MCF 10A (cell line): ENCODE measurements around the gene MORF4L1. TPM values are rescaled to one million over a fixed set of nuclear protein-coding genes. Genes with fewer than 3 reads are reported as not detected.
"Not testable (repeated sequence)": the region's sequence is repeated elsewhere in the genome, so short reads cannot be mapped to it uniquely, and the experiment has no call there.

ENCODE experiments used
- BruUV-seq: library from RNA; stranded (reverse); fragments of 400-500 nt; replicated peaks from 2 replicates; lab custom pipeline; 2021; lab: Mats Ljungman, UMichigan
- CTCF ChIA-PET: fragments of 300-600 bp; sonication (Branson Sonifier 250); formaldehyde crosslinking; extraction: SDS; loops from one replicate; lab custom pipeline; 2021; ENCODE audit warnings: antibody characterized with exemption, inconsistent platforms; lab: Yijun Ruan, JAX
- POLR2A ChIA-PET: fragments of 300-600, 350-650 bp; sonication (Branson Sonifier 250); formaldehyde crosslinking; extraction: SDS; loops from one replicate; lab custom pipeline; 2020; ENCODE audit warnings: antibody characterized with exemption, inconsistent platforms; lab: Yijun Ruan, JAX
- DNase-seq: peaks from one replicate; pipeline ENCODE4 v3.0.0-alpha.2; 2018; ENCODE audit not compliant: unreplicated experiment
- H3K27ac Mint-ChIP-seq: one replicate; pipeline ENCODE4 v1.8.0; 2022; ENCODE audit warnings: mild to moderate bottlenecking, low read depth, mixed read lengths; ENCODE audit not compliant: unreplicated experiment
- H3K27me3 Mint-ChIP-seq: one replicate; pipeline ENCODE4 v1.8.0; 2022; ENCODE audit warnings: mixed read lengths; ENCODE audit not compliant: insufficient read depth, unreplicated experiment
- H3K36me3 Mint-ChIP-seq: one replicate; pipeline ENCODE4 v1.8.0; 2022; ENCODE audit warnings: mild to moderate bottlenecking, moderate library complexity, mixed read lengths; ENCODE audit not compliant: insufficient read depth, unreplicated experiment
- H3K4me1 Mint-ChIP-seq: one replicate; pipeline ENCODE4 v1.8.0; 2022; ENCODE audit warnings: mixed read lengths; ENCODE audit not compliant: insufficient read depth, unreplicated experiment
- H3K4me3 Mint-ChIP-seq: one replicate; pipeline ENCODE4 v1.8.0; 2022; ENCODE audit warnings: mild to moderate bottlenecking, moderate library complexity, mixed read lengths; ENCODE audit not compliant: unreplicated experiment
- H3K9me3 Mint-ChIP-seq: one replicate; pipeline ENCODE4 v1.8.0; 2022; ENCODE audit warnings: mixed read lengths; ENCODE audit not compliant: unreplicated experiment
- intact Hi-C: fragments of 100-400 bp; cut with micrococcal nuclease; formaldehyde crosslinking; loops from 2 replicates; pipeline ENCODE4 v1.14.1; 2022
- total RNA-seq: library from RNA; stranded (reverse); gene quantifications from 2 replicates; pipeline ENCODE4 v1.2.3, GENCODE V29; 2022
- TF ChIP-seq, protein P1 (sequence below): fragments of 200-600 bp; IDR thresholded peaks from one replicate; pipeline ENCODE4 v1.8.0; 2022; ENCODE audit warnings: antibody characterized with exemption, mild to moderate bottlenecking; ENCODE audit not compliant: unreplicated experiment

MORF4L1 gene
- total RNA-seq, 1 experiment from 2014 or later = 264 TPM

DNA sequence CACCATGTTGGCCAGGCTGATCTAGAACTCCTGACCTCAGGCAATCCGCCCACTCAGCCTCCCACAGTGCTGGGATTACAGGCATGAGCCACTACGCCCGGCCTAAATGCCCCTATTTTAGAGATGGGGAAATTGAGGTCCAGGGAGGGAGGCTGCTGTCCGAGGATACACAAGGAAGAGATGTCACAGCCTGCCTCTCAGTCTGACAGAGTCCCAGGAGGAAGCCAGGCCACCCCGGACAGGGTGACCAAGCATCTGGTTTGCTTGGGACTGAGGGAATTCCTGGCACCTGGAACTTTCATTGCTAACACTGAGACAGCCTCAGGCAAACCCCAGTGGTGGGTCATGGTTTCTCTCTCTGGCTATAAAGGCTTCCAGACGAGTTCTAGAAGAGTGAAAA, 30.8 kb upstream of the MORF4L1 start:
- no peak for DNase-seq
- Mint-ChIP-seq H3K9me3 (no peaks in the 10 kb centered on the region), H3K4me3 (no peak overlapping the region), H3K27ac (no peak overlapping the region), H3K36me3 (no peaks in the 10 kb centered on the region), H3K4me1 (no peaks in the 10 kb centered on the region), H3K27me3 (no peaks in the 10 kb centered on the region)
- POLR2A ChIA-PET = no interaction called here
- intact Hi-C loops = no loop called here
- CTCF ChIA-PET = interaction anchor here (1.2 kb wide), 1 partner anchor 30 kb away, joined by 3 read pairs; no protein-coding TSS in a partner anchor
- TF ChIP-seq, protein P1, sequence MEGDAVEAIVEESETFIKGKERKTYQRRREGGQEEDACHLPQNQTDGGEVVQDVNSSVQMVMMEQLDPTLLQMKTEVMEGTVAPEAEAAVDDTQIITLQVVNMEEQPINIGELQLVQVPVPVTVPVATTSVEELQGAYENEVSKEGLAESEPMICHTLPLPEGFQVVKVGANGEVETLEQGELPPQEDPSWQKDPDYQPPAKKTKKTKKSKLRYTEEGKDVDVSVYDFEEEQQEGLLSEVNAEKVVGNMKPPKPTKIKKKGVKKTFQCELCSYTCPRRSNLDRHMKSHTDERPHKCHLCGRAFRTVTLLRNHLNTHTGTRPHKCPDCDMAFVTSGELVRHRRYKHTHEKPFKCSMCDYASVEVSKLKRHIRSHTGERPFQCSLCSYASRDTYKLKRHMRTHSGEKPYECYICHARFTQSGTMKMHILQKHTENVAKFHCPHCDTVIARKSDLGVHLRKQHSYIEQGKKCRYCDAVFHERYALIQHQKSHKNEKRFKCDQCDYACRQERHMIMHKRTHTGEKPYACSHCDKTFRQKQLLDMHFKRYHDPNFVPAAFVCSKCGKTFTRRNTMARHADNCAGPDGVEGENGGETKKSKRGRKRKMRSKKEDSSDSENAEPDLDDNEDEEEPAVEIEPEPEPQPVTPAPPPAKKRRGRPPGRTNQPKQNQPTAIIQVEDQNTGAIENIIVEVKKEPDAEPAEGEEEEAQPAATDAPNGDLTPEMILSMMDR = no peak
- BruUV-seq = no TSS peak

DNA sequence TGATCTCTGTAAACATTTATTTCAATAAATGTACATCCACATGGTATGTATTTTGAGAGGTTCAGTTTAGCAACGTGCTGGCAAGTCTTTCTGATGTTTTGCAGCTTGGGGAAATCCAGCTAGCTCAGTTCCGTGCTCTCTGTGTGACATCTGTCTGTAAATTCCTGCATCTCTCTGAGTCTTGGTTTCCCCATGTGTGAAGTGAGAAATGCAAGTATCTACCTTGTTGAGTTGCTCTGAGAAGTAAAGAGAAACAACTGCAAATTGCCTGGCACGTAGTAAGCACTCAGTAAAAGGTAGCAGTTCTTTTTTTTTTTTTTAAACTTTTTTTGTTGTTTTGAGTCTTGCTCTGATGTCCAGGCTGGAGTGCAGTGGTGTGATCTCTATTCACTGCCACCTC, 30.2 kb upstream of the MORF4L1 start:
- Mint-ChIP-seq H3K27ac (no peak overlapping the region), H3K4me1 (no peaks in the 10 kb centered on the region), H3K9me3 (no peaks in the 10 kb centered on the region), H3K4me3 (no peak overlapping the region), H3K27me3 (no peaks in the 10 kb centered on the region), H3K36me3 (no peaks in the 10 kb centered on the region)
- intact Hi-C loops = no loop called here
- CTCF ChIA-PET = interaction anchor here (1.2 kb wide), 2 partner anchors 30 to 92 kb away, joined by 3 to 4 read pairs; no protein-coding TSS in a partner anchor
- POLR2A ChIA-PET = no interaction called here
- no peak for DNase-seq
- no TSS peak for BruUV-seq
- TF ChIP-seq, protein P1 = no peak

GRCh38 chr15:78846906-78847305, 25.8 kb upstream of the MORF4L1 start:
- POLR2A ChIA-PET, BruUV-seq: not testable (repeated sequence)
- CTCF ChIA-PET = interaction anchor here (0.6 kb wide), 1 partner anchor 124 kb away, joined by 3 read pairs; no protein-coding TSS in a partner anchor

DNA sequence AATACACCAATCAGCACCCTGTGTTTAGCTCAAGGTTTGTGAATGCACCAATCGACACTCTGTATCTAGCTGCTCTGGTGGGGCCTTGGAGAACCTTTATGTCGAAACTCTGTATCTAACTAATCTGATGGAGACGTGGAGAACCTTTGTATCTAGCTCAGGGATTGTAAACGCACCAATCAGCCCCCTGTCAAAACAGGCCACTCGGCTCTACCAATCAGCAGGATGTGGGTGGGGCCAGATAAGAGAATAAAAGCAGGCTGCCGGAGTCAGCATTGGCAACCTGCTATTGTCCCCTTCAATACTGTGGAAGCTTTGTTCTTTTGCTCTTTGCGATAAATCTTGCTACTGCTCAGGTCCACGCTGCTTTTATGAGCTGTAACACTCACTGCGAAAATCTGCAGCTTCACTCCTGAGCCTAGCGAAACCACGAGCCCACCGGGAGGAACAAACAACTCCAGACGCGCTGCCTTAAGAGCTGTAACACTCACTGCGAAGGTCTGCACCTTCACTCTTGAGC, 25.2 kb upstream of the MORF4L1 start:
- CTCF ChIA-PET = interaction anchor here (0.6 to 1.1 kb wide), 2 partner anchors 21 to 124 kb away, joined by 3 read pairs; no protein-coding TSS in a partner anchor
- H3K27me3 Mint-ChIP-seq, H3K9me3 Mint-ChIP-seq, H3K36me3 Mint-ChIP-seq, DNase-seq, H3K4me3 Mint-ChIP-seq, H3K27ac Mint-ChIP-seq, H3K4me1 Mint-ChIP-seq, BruUV-seq, intact Hi-C loops, POLR2A ChIA-PET: not testable (repeated sequence)

More at GRCh38 chr15:78846906-78847305, 25.8 kb upstream of the MORF4L1 start:
- H3K4me1 Mint-ChIP-seq, H3K27me3 Mint-ChIP-seq, H3K27ac Mint-ChIP-seq, intact Hi-C loops, H3K36me3 Mint-ChIP-seq, H3K9me3 Mint-ChIP-seq, H3K4me3 Mint-ChIP-seq, DNase-seq: not testable (repeated sequence)

- CTCF ChIA-PET = interaction anchor here (0.6 to 0.7 kb wide), 2 partner anchors 129 to 262 kb away, joined by 3 read pairs; no protein-coding TSS in a partner anchor
- intact Hi-C loops = no loop called here
These were observed 22.3 kb upstream of the MORF4L1 start for GRCh38 chr15:78850352-78850751.

More at GRCh38 chr15:78850352-78850751, 22.3 kb upstream of the MORF4L1 start:
- no peak overlapping the region for H3K4me3 Mint-ChIP-seq
- no peaks in the 10 kb centered on the region for H3K27me3 Mint-ChIP-seq
- H3K9me3 Mint-ChIP-seq = no peaks in the 10 kb centered on the region
- no peak overlapping the region for H3K27ac Mint-ChIP-seq
- no TSS peak for BruUV-seq
- H3K36me3 Mint-ChIP-seq = no peaks in the 10 kb centered on the region
- H3K4me1 Mint-ChIP-seq = no peaks in the 10 kb centered on the region
- TF ChIP-seq, protein P1 = no peak
- DNase-seq = no peak
- POLR2A ChIA-PET = no interaction called here
